ENCODE measurements around the gene MTA1. TPM values are rescaled to one million over a fixed set of nuclear protein-coding genes. Genes with fewer than 3 reads are reported as not detected.

The MTA1 gene
- 85.9 and 92.3 TPM in 2 replicates for total RNA-seq

GRCh38 chr14:105419195-105420091 is at the start of gene MTA1:
TSS of gene MTA1 (plus strand) at chr14:105419827. CDS start at chr14:105420036, 209 bp downstream.
- no peak for DNase-seq (ENCODE audit: extremely low read depth, low read depth, low spot score)

- no peak for DNase-seq (ENCODE audit: extremely low read depth, low read depth, low spot score)
Observed at GRCh38 chr14:105374389-105374788, 45.2 kb upstream of the MTA1 start.

- no peak for DNase-seq (ENCODE audit: extremely low read depth, low read depth, low spot score)
Observed at GRCh38 chr14:105375635-105376057, 44.0 kb upstream of the MTA1 start.

- no peak for DNase-seq (ENCODE audit: extremely low read depth, low read depth, low spot score)
Observed at GRCh38 chr14:105376521-105377440, 42.8 kb upstream of the MTA1 start.

GRCh38 chr14:105377555-105378182 is 42.0 kb upstream of the MTA1 start:
- DNase-seq (ENCODE audit: extremely low read depth, low read depth, low spot score): no peak

GRCh38 chr14:105378199-105378598 is 41.4 kb upstream of the MTA1 start:
- no peak for DNase-seq (ENCODE audit: extremely low read depth, low read depth, low spot score)

- no peak for DNase-seq (ENCODE audit: extremely low read depth, low read depth, low spot score)
Observed at GRCh38 chr14:105378873-105379685, 40.5 kb upstream of the MTA1 start.

GRCh38 chr14:105379946-105380345 is 39.7 kb upstream of the MTA1 start:
- no peak for DNase-seq (ENCODE audit: extremely low read depth, low read depth, low spot score)

GRCh38 chr14:105380756-105381155 is 38.9 kb upstream of the MTA1 start:
- DNase-seq (ENCODE audit: extremely low read depth, low read depth, low spot score): no peak

- no peak for DNase-seq (ENCODE audit: extremely low read depth, low read depth, low spot score)
Observed at GRCh38 chr14:105381446-105382342, 37.9 kb upstream of the MTA1 start.

- no peak for DNase-seq (ENCODE audit: extremely low read depth, low read depth, low spot score)
Observed at GRCh38 chr14:105382343-105383082, 37.1 kb upstream of the MTA1 start.

- DNase-seq (ENCODE audit: extremely low read depth, low read depth, low spot score): no peak
Observed at GRCh38 chr14:105383083-105383730, 36.4 kb upstream of the MTA1 start.

- no peak for DNase-seq (ENCODE audit: extremely low read depth, low read depth, low spot score)
Observed at GRCh38 chr14:105384041-105384557, 35.5 kb upstream of the MTA1 start.

GRCh38 chr14:105384605-105385321 is 34.9 kb upstream of the MTA1 start:
- no peak for DNase-seq (ENCODE audit: extremely low read depth, low read depth, low spot score)

GRCh38 chr14:105385322-105385637 is 34.3 kb upstream of the MTA1 start:
- no peak for DNase-seq (ENCODE audit: extremely low read depth, low read depth, low spot score)

GRCh38 chr14:105385698-105386365 is 33.8 kb upstream of the MTA1 start:
- DNase-seq (ENCODE audit: extremely low read depth, low read depth, low spot score): no peak

Measured in glomerular endothelial cell (primary cell).